Neural crest cell (in vitro differentiated cells): ENCODE data around the gene ZBTB8OS. TPM values are rescaled to one million over a fixed set of nuclear protein-coding genes. Genes with fewer than 3 reads are reported as not detected.
A peak's percentile ranks its signal among the peaks of the same experiment; 100 is the strongest.

ENCODE experiments used
- DNase-seq: peaks from one replicate; pipeline ENCODE4 v3.0.0; 2021; ENCODE audit warnings: low read depth, mixed read lengths, low spot score
- H3K27ac Mint-ChIP-seq: one replicate; pipeline ENCODE4 v1.8.0; 2021; ENCODE audit warnings: mild to moderate bottlenecking, mixed read lengths; ENCODE audit not compliant: unreplicated experiment
- H3K27me3 Mint-ChIP-seq: 2 replicates; pipeline ENCODE4 v1.8.0; 2021; ENCODE audit warnings: low read depth, mild to moderate bottlenecking, mixed read lengths
- H3K36me3 Mint-ChIP-seq: 2 replicates; pipeline ENCODE4 v1.8.0; 2021; ENCODE audit warnings: low read depth, mild to moderate bottlenecking, mixed read lengths
- H3K4me1 Mint-ChIP-seq: 2 replicates; pipeline ENCODE4 v1.8.0; 2021; ENCODE audit warnings: mixed read lengths
- H3K4me3 Mint-ChIP-seq: one replicate; pipeline ENCODE4 v1.8.0; 2021; ENCODE audit warnings: mild to moderate bottlenecking, mixed read lengths
- H3K9me3 Mint-ChIP-seq: 2 replicates; pipeline ENCODE4 v1.8.0; 2021; ENCODE audit warnings: mixed read lengths
- CTCF ChIP-seq: fragments of 200-600 bp; sonication (generic); conservative IDR thresholded peaks from 2 replicates; pipeline ENCODE4 v1.5.0; 2021; ENCODE audit warnings: antibody characterized with exemption, mild to moderate bottlenecking
- total RNA-seq: library from RNA; stranded (reverse); gene quantifications from 2 replicates; pipeline ENCODE4 v1.2.1, GENCODE V29; 2021

Gene ZBTB8OS
- total RNA-seq, 1 donor from 2014 or later: 49.1 TPM

- TF ChIP-seq CTCF: no peak
- Mint-ChIP-seq H3K4me1 (no peaks in the 10 kb centered on the region), H3K27me3 (no peaks in the 10 kb centered on the region), H3K9me3 (no peaks in the 10 kb centered on the region), H3K36me3 (peaks cover 23% of the 10 kb centered on the region), H3K4me3 (no peak overlapping the region), H3K27ac (no peak overlapping the region)
- no peak for DNase-seq
Observed at GRCh38 chr1:32686387-32686786, 36.0 kb upstream of the ZBTB8OS start.

- Mint-ChIP-seq H3K36me3 (peaks cover 28% of the 10 kb centered on the region), H3K9me3 (no peaks in the 10 kb centered on the region)
- TF ChIP-seq CTCF: no peak
Observed at GRCh38 chr1:32685498-32685897, 35.1 kb upstream of the ZBTB8OS start.

GRCh38 chr1:32684167-32684811, 33.9 kb upstream of the ZBTB8OS start:
- no peak for DNase-seq
- H3K27me3 Mint-ChIP-seq: no peaks in the 10 kb centered on the region
- no peak for TF ChIP-seq CTCF
- no peak overlapping the region for H3K4me3 Mint-ChIP-seq
- H3K4me1 Mint-ChIP-seq: no peaks in the 10 kb centered on the region
- H3K36me3 Mint-ChIP-seq: peaks cover 31% of the 10 kb centered on the region
- H3K9me3 Mint-ChIP-seq: no peaks in the 10 kb centered on the region
- peak overlapping the region; percentile 51 for H3K27ac Mint-ChIP-seq

More at GRCh38 chr1:32685498-32685897, 35.1 kb upstream of the ZBTB8OS start:
- no peaks in the 10 kb centered on the region for H3K4me1 Mint-ChIP-seq
- DNase-seq: no peak
- no peak overlapping the region for H3K27ac Mint-ChIP-seq
- no peaks in the 10 kb centered on the region for H3K27me3 Mint-ChIP-seq
- no peak overlapping the region for H3K4me3 Mint-ChIP-seq

GRCh38 chr1:32683397-32683796, 33.0 kb upstream of the ZBTB8OS start:
- H3K4me1 Mint-ChIP-seq: no peaks in the 10 kb centered on the region
- no peak for DNase-seq
- peak overlapping the region; percentile 19 for H3K27ac Mint-ChIP-seq
- H3K4me3 Mint-ChIP-seq: no peak overlapping the region
- no peaks in the 10 kb centered on the region for H3K27me3 Mint-ChIP-seq
- no peak for TF ChIP-seq CTCF
- no peaks in the 10 kb centered on the region for H3K9me3 Mint-ChIP-seq
- H3K36me3 Mint-ChIP-seq: peaks cover 31% of the 10 kb centered on the region

- DNase-seq: no peak
- Mint-ChIP-seq H3K36me3 (peaks cover 34% of the 10 kb centered on the region), H3K27ac (no peak overlapping the region), H3K27me3 (no peaks in the 10 kb centered on the region), H3K4me1 (no peaks in the 10 kb centered on the region), H3K4me3 (no peak overlapping the region), H3K9me3 (no peaks in the 10 kb centered on the region)
- TF ChIP-seq CTCF: no peak
Observed at GRCh38 chr1:32681999-32682398, 31.6 kb upstream of the ZBTB8OS start.
